ENCODE data around the gene CIC. TPM values are rescaled to one million over a fixed set of nuclear protein-coding genes. Genes with fewer than 3 reads are reported as not detected.

CIC gene
- total and polyA plus RNA-seq, 10 of the 15 experiments (the other 5 are each of a cell fraction or from before 2014, with no cell fraction given) = 0.18 to 50.6 (median 7.1) TPM

DNA sequence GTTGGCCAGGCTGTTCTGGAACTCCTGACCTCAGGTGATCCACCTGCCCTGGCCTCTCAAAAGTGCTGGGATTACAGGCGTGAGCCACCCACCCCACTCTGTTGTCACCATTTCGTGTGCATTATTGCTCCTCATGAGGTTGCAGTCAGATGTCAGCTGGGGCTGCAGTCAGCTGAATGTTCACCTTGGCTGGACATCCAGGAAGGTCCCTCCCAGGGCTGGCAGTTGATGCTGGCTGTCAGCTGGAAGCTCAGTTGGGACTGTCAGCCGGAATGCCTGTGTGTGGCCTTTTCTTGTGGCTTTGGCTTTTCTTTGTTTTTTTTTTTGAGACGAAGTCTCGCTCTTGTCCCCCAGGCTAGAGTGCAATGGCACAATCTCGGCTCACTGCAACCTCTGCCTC is 63.0 kb downstream of the CIC start:
- SMC1A ChIA-PET (ENCODE audit: uncharacterized antibody, unreplicated experiment) = no interaction called here
- peaks cover 2% of the 10 kb centered on the region for H3K4me1 ChIP-seq (ENCODE audit: control insufficient read depth, insufficient read depth, low read length)
- no peaks in the 10 kb centered on the region; the same call in 1 of the 2 replicates for H3K79me2 ChIP-seq (ENCODE audit: control insufficient read depth, insufficient read depth, low read length)
- H3K9me3 ChIP-seq (replicated peaks; ENCODE audit: control insufficient read depth, insufficient read depth, low read length) = no peaks in the 10 kb centered on the region
- in situ Hi-C loops (cut with MboI) (no loop called here), intact Hi-C loops (cut with micrococcal nuclease; ENCODE audit: unreplicated experiment) (no loop called here)
- H3K4me2 ChIP-seq (ENCODE audit: control insufficient read depth, insufficient read depth) = no peak overlapping the region
- TF ChIP-seq TCF12 (IDR thresholded peaks at IDR 0.05; ENCODE audit: low read depth, low read length) (no peak), JUNB (IDR thresholded peaks at IDR 0.05) (no peak), ZNF274 (IDR thresholded peaks at IDR 0.05; ENCODE audit: insufficient read depth, insufficient read length) (no peak), SMAD5 (IDR thresholded peaks at IDR 0.05; ENCODE audit: low read depth) (no peak), CREM (IDR thresholded peaks at IDR 0.05; ENCODE audit: low read depth) (no peak), SMARCA5 (IDR thresholded peaks at IDR 0.05) (no peak), KLF5 (IDR thresholded peaks at IDR 0.05; ENCODE audit: partially characterized antibody) (no peak), EGR1 (IDR thresholded peaks at IDR 0.05; ENCODE audit: borderline replicate concordance in 1 of 2, low read depth in 2 of 2, low read length in 2 of 2) (no peak), SIN3A (IDR thresholded peaks at IDR 0.05; ENCODE audit: low read depth, low read length) (no peak), MYC (IDR thresholded peaks at IDR 0.05; ENCODE audit: insufficient read depth, insufficient read length, insufficient replicate concordance, low read length, severe bottlenecking) (no peak), PAX8 (IDR thresholded peaks at IDR 0.05) (no peak), NFYA (IDR thresholded peaks at IDR 0.05; ENCODE audit: borderline replicate concordance, low read depth, low read length) (no peak), MYB (IDR thresholded peaks at IDR 0.05; ENCODE audit: borderline replicate concordance, low read depth, low read length) (no peak), TCF7 (IDR thresholded peaks at IDR 0.05; ENCODE audit: borderline replicate concordance) (no peak), NR2C1 (IDR thresholded peaks at IDR 0.05) (no peak), JUND (IDR thresholded peaks at IDR 0.05; ENCODE audit: low read depth, low read length) (no peak)
- TF ChIP-seq, protein P1, sequence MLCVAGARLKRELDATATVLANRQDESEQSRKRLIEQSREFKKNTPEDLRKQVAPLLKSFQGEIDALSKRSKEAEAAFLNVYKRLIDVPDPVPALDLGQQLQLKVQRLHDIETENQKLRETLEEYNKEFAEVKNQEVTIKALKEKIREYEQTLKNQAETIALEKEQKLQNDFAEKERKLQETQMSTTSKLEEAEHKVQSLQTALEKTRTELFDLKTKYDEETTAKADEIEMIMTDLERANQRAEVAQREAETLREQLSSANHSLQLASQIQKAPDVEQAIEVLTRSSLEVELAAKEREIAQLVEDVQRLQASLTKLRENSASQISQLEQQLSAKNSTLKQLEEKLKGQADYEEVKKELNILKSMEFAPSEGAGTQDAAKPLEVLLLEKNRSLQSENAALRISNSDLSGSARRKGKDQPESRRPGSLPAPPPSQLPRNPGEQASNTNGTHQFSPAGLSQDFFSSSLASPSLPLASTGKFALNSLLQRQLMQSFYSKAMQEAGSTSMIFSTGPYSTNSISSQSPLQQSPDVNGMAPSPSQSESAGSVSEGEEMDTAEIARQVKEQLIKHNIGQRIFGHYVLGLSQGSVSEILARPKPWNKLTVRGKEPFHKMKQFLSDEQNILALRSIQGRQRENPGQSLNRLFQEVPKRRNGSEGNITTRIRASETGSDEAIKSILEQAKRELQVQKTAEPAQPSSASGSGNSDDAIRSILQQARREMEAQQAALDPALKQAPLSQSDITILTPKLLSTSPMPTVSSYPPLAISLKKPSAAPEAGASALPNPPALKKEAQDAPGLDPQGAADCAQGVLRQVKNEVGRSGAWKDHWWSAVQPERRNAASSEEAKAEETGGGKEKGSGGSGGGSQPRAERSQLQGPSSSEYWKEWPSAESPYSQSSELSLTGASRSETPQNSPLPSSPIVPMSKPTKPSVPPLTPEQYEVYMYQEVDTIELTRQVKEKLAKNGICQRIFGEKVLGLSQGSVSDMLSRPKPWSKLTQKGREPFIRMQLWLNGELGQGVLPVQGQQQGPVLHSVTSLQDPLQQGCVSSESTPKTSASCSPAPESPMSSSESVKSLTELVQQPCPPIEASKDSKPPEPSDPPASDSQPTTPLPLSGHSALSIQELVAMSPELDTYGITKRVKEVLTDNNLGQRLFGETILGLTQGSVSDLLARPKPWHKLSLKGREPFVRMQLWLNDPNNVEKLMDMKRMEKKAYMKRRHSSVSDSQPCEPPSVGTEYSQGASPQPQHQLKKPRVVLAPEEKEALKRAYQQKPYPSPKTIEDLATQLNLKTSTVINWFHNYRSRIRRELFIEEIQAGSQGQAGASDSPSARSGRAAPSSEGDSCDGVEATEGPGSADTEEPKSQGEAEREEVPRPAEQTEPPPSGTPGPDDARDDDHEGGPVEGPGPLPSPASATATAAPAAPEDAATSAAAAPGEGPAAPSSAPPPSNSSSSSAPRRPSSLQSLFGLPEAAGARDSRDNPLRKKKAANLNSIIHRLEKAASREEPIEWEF (IDR thresholded peaks at IDR 0.05; ENCODE audit: insufficient replicate concordance, low read depth, low read length) = no peak
- TF ChIP-seq, protein P2, sequence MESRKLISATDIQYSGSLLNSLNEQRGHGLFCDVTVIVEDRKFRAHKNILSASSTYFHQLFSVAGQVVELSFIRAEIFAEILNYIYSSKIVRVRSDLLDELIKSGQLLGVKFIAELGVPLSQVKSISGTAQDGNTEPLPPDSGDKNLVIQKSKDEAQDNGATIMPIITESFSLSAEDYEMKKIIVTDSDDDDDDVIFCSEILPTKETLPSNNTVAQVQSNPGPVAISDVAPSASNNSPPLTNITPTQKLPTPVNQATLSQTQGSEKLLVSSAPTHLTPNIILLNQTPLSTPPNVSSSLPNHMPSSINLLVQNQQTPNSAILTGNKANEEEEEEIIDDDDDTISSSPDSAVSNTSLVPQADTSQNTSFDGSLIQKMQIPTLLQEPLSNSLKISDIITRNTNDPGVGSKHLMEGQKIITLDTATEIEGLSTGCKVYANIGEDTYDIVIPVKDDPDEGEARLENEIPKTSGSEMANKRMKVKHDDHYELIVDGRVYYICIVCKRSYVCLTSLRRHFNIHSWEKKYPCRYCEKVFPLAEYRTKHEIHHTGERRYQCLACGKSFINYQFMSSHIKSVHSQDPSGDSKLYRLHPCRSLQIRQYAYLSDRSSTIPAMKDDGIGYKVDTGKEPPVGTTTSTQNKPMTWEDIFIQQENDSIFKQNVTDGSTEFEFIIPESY (IDR thresholded peaks at IDR 0.05) = no peak
- no peak for DNase-seq (ENCODE audit: low read depth, low spot score)
- no peak for ATAC-seq
- FAIRE-seq = no peak
- BruUV-seq (replicated peaks) = no TSS peak
- POLR2A ChIA-PET = interaction anchor here (0.6 kb wide), 1 partner anchor 65 kb away, joined by 6 read pairs; no protein-coding TSS in a partner anchor
- H3K36me3 ChIP-seq (ENCODE audit: control insufficient read depth in 2 of 2, insufficient read depth in 2 of 2, low read length in 1 of 2) = peaks cover 0 to 3% of the 10 kb centered on the region in 2 experiments; a peak in 3 of 4 replicates
- H3K27me3 ChIP-seq (replicated peaks in 1 of 2; ENCODE audit: control insufficient read depth in 2 of 2, insufficient read depth in 2 of 2, low read length in 1 of 2) = no peaks in the 10 kb centered on the region
- CTCF ChIA-PET = interaction anchor here (0.7 kb wide), 1 partner anchor 381 kb away, joined by 3 read pairs; no protein-coding TSS in a partner anchor
- H2AFZ ChIP-seq (ENCODE audit: control insufficient read depth, low read depth, low read length) = no peak overlapping the region
- no peak overlapping the region for H3K9ac ChIP-seq (ENCODE audit: control insufficient read depth, insufficient read depth, low read length)
- no peak overlapping the region for H3K27ac ChIP-seq (ENCODE audit: control insufficient read depth, insufficient read depth)
- no peak overlapping the region for H3K4me3 ChIP-seq
- RAD21 ChIA-PET (ENCODE audit: unreplicated experiment) = interaction anchor here (1.0 kb wide), 1 partner anchor 68 kb away, joined by 4 read pairs; no protein-coding TSS in a partner anchor
- WGBS (ENCODE audit: insufficient coverage, insufficient replicate concordance, low lambda C conversion rate, missing lambda C conversion rate) = 85% methylated on average over 6 of the region's 6 CpGs
- H4K20me1 ChIP-seq (ENCODE audit: control insufficient read depth, insufficient read depth) = no peaks in the 10 kb centered on the region

Measured in GM12878 (cell line).